ENCODE results near the gene WDR5. TPM values are rescaled to one million over a fixed set of nuclear protein-coding genes. Genes with fewer than 3 reads are reported as not detected.

Gene WDR5
- total RNA-seq, 1 donor from 2014 or later: 22.2 TPM

DNA sequence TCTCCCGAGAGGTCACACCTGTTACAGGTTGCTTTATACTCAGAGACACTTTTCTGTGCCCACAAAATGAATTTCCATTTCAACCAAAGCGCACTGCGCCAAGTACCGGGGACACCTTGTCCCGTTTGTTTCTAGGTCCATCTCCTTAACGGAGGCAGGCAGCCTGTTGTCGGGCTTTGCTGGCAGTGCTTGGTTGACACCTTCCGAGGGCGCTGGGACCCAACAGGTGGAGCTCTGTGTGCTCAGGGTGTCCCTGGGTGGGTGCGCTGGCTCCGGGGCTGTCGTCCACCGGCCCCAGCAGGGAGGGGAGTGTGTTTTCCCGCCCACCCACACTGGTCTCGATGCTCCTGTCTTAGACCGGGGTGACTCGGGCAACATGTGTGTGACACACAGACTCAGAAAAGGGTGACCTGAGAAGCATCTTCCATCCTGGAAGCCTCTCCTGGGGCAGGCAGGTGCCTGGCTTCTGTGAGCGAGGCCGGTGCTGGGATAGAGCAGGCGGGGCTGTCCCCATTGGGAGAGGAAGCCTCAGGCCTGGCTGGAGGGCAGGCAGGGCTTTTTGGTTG, 20.0 kb downstream of the WDR5 start:
- peaks cover 31% of the 10 kb centered on the region for H3K36me3 Mint-ChIP-seq (ENCODE audit: low read depth)

DNA sequence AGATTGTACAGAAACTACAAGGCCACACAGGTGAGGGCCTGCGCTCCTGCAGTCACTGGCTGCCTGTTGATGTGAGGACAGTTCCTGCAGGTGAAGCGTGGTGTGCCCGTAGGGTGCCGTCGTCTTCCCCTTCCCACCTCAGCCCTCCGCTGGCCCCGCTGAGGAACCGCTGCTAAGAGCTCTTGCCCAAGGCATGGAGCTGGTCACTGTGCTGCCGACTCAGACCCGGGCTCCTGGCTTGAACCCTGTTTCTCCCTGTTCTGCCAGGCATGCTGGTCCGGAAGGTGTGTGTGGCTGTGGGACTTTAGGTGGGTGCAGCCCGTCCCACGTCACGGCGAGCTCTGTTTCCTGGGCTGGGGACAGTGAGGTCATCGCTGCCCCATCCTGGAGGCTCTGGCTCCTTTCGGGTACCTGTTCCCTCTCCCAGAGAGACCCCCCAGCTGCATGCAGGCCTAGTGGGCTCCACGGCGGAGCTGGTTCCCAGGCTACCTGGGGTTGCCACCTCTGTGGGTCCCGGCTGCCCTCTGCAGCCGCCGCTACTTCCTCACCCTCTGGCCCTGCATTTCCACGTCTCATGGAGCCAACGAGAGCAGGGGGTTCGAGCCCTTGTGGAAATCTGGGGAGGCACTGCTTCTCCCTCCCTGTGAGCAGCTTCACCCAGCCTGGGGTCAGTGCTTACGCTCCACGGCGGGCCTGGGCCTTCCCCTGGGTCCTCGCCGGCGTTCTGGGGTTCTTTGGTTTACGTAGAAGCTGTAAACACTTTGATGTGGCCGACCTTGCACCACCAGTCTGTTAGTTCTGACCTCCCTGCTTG, 20.9 kb downstream of the WDR5 start:
- Mint-ChIP-seq H3K27ac (ENCODE audit: unreplicated experiment) (no peak overlapping the region), H3K4me1 (ENCODE audit: low read depth) (no peaks in the 10 kb centered on the region), H3K9me3 (ENCODE audit: low read depth) (no peaks in the 10 kb centered on the region), H3K27me3 (ENCODE audit: low read depth) (no peaks in the 10 kb centered on the region), H3K4me3 (ENCODE audit: unreplicated experiment) (no peak overlapping the region), H3K36me3 (ENCODE audit: low read depth) (peaks cover 28% of the 10 kb centered on the region)
- TF ChIP-seq, protein P1, sequence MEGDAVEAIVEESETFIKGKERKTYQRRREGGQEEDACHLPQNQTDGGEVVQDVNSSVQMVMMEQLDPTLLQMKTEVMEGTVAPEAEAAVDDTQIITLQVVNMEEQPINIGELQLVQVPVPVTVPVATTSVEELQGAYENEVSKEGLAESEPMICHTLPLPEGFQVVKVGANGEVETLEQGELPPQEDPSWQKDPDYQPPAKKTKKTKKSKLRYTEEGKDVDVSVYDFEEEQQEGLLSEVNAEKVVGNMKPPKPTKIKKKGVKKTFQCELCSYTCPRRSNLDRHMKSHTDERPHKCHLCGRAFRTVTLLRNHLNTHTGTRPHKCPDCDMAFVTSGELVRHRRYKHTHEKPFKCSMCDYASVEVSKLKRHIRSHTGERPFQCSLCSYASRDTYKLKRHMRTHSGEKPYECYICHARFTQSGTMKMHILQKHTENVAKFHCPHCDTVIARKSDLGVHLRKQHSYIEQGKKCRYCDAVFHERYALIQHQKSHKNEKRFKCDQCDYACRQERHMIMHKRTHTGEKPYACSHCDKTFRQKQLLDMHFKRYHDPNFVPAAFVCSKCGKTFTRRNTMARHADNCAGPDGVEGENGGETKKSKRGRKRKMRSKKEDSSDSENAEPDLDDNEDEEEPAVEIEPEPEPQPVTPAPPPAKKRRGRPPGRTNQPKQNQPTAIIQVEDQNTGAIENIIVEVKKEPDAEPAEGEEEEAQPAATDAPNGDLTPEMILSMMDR (IDR thresholded peaks at IDR 0.05): no peak
- DNase-seq (ENCODE audit: low spot score): no peak

More for the DNA sequence above, 20.0 kb downstream of the WDR5 start:
- H3K27me3 Mint-ChIP-seq (ENCODE audit: low read depth): no peaks in the 10 kb centered on the region
- no peak for DNase-seq (ENCODE audit: low spot score)
- H3K9me3 Mint-ChIP-seq (ENCODE audit: low read depth): no peaks in the 10 kb centered on the region
- H3K4me1 Mint-ChIP-seq (ENCODE audit: low read depth): peaks cover 2% of the 10 kb centered on the region
- TF ChIP-seq, protein P1 (IDR thresholded peaks at IDR 0.05): no peak
- no peak overlapping the region for H3K4me3 Mint-ChIP-seq (ENCODE audit: unreplicated experiment)
- H3K27ac Mint-ChIP-seq (ENCODE audit: unreplicated experiment): no peak overlapping the region

DNA sequence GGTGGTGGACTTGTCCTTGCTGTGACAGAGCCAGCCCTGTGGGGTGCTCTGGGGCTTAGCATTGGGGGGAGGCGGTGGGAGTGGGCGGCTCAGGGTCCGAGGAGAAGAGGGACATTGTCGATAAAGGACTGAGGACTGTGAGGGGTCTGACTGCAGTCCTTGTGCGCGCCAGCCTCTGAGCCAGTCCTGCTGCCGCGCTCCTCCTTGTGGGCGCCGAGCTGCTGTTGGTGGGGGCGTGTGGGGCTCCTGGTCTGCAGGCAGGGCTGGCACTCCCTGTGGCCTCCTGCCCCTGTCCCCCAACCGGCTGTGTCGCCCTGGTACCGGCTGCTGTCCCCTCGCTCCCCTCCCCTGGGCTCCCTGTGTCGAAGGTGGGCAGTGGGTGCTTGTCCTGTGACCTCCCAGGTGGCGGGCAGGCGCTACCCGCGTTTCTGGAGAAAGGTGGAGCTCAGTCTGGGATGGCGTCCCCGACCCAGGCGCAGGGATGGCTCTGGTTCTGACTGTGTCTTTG, 21.6 kb downstream of the WDR5 start:
- no peaks in the 10 kb centered on the region for H3K27me3 Mint-ChIP-seq (ENCODE audit: low read depth)
- no peaks in the 10 kb centered on the region for H3K4me1 Mint-ChIP-seq (ENCODE audit: low read depth)
- H3K27ac Mint-ChIP-seq (ENCODE audit: unreplicated experiment): no peak overlapping the region
- peaks cover 28% of the 10 kb centered on the region for H3K36me3 Mint-ChIP-seq (ENCODE audit: low read depth)
- DNase-seq (ENCODE audit: low spot score): no peak
- no peaks in the 10 kb centered on the region for H3K9me3 Mint-ChIP-seq (ENCODE audit: low read depth)
- TF ChIP-seq, protein P1 (IDR thresholded peaks at IDR 0.05): no peak
- no peak overlapping the region for H3K4me3 Mint-ChIP-seq (ENCODE audit: unreplicated experiment)

DNA sequence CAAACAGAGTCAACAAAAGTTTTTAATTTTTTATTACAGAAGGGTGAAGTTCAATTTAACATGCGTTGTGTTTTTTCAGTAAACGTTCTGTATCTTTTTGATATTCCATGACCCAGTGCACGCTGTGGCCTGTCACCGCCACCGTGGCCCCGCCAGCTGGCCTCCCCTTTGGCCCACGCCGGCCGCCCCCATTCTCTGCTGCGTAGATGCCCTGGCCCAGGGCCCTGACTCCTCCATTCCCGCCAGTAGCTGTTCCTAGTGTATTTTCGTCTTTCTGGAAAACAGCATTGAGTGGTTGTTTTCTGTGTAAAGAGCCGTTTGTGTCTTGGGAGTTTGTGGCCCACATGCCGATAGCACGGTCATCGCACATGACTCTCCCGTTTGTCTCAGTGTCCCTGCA, 22.4 kb downstream of the WDR5 start:
- Mint-ChIP-seq H3K36me3 (ENCODE audit: low read depth) (peaks cover 28% of the 10 kb centered on the region), H3K4me1 (ENCODE audit: low read depth) (no peaks in the 10 kb centered on the region), H3K4me3 (ENCODE audit: unreplicated experiment) (no peak overlapping the region), H3K27me3 (ENCODE audit: low read depth) (no peaks in the 10 kb centered on the region), H3K27ac (ENCODE audit: unreplicated experiment) (no peak overlapping the region), H3K9me3 (ENCODE audit: low read depth) (no peaks in the 10 kb centered on the region)
- TF ChIP-seq, protein P1 (IDR thresholded peaks at IDR 0.05): no peak
- no peak for DNase-seq (ENCODE audit: low spot score)

DNA sequence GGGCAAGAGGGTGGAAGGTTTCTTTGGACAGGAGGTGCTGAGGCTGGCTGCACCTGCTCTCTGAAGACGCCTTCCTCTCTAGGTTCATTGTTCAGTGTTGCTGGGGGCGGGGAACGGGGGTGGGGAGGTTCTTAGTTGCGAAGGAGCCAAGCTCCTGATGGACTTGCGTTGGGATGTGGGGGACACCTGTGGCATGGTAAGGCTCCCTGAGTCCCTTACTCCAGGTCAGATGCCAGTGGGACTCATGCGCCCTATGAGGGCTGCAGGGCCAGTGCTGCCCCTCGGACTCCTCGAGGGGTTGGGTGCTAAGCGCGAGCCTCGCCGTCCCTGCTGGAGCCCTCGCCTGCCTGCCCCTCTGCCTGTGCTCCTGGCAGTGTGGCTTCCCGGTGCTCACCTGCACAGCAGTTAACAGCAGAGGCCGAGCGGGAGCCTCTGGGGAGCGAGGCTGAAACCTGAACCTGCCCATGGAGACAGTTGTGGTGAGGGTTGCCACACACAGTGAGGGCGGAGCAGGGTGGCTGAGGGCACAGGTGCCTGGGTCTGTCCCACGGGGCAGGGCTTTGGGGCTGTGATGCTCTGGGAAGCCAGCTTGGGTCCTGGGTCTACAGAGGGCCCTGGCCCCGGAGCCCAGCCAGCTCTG, 23.0 kb downstream of the WDR5 start:
- Mint-ChIP-seq H3K4me1 (ENCODE audit: low read depth) (peaks cover 3% of the 10 kb centered on the region), H3K27ac (ENCODE audit: unreplicated experiment) (no peak overlapping the region), H3K27me3 (ENCODE audit: low read depth) (no peaks in the 10 kb centered on the region), H3K36me3 (ENCODE audit: low read depth) (peaks cover 28% of the 10 kb centered on the region), H3K9me3 (ENCODE audit: low read depth) (no peaks in the 10 kb centered on the region), H3K4me3 (ENCODE audit: unreplicated experiment) (no peak overlapping the region)
- TF ChIP-seq, protein P1 (IDR thresholded peaks at IDR 0.05): no peak
- DNase-seq (ENCODE audit: low spot score): no peak

Measured in chondrocyte (in vitro differentiated cells).